Endothelial cell (in vitro differentiated cells): ENCODE data around the gene MYL10. TPM values are rescaled to one million over a fixed set of nuclear protein-coding genes. Genes with fewer than 3 reads are reported as not detected.

ENCODE experiments used
- DNase-seq: peaks from one replicate; pipeline ENCODE4 v3.0.0; 2021; ENCODE audit warnings: low spot score
- H3K27ac Mint-ChIP-seq: one replicate; pipeline ENCODE4 v1.8.0; 2021; ENCODE audit warnings: mixed read lengths, inconsistent platforms; ENCODE audit not compliant: unreplicated experiment
- H3K27me3 Mint-ChIP-seq: one replicate; pipeline ENCODE4 v1.8.0; 2021; ENCODE audit warnings: mild to moderate bottlenecking, moderate library complexity, mixed read lengths, inconsistent platforms; ENCODE audit not compliant: unreplicated experiment
- H3K36me3 Mint-ChIP-seq: one replicate; pipeline ENCODE4 v1.8.0; 2021; ENCODE audit warnings: mild to moderate bottlenecking, low read depth, mixed read lengths, inconsistent platforms; ENCODE audit not compliant: unreplicated experiment
- H3K4me1 Mint-ChIP-seq: one replicate; pipeline ENCODE4 v1.8.0; 2021; ENCODE audit warnings: mild to moderate bottlenecking, mixed read lengths, inconsistent platforms; ENCODE audit not compliant: unreplicated experiment
- H3K4me3 Mint-ChIP-seq: one replicate; pipeline ENCODE4 v1.8.0; 2021; ENCODE audit warnings: mild to moderate bottlenecking, mixed read lengths, inconsistent platforms; ENCODE audit not compliant: unreplicated experiment
- H3K9me3 Mint-ChIP-seq: one replicate; pipeline ENCODE4 v1.8.0; 2021; ENCODE audit warnings: mixed read lengths, inconsistent platforms; ENCODE audit not compliant: unreplicated experiment
- CTCF ChIP-seq: fragments of 200-600 bp; sonication (generic); IDR thresholded peaks from one replicate; pipeline ENCODE4 v1.5.0; 2021; ENCODE audit warnings: antibody characterized with exemption; ENCODE audit not compliant: unreplicated experiment
- total RNA-seq: library from RNA; stranded (reverse); fragmentation: NEBNext Ultra II Directional; extraction: Animal tissue kit (Norgen Biotek cat#: 25700); gene quantifications from one replicate; pipeline ENCODE4 v1.2.1, GENCODE V29; 2021; ENCODE audit not compliant: unreplicated experiment

Gene MYL10
- total RNA-seq, 1 donor from 2014 or later = not detected

- TF ChIP-seq CTCF = no peak
- Mint-ChIP-seq H3K9me3 (no peaks in the 10 kb centered on the region), H3K36me3 (no peaks in the 10 kb centered on the region), H3K27ac (no peak overlapping the region), H3K27me3 (peaks cover 1% of the 10 kb centered on the region), H3K4me3 (no peak overlapping the region), H3K4me1 (peaks cover 4% of the 10 kb centered on the region)
- no peak for DNase-seq
These were observed 53.4 kb downstream of the MYL10 start for GRCh38 chr7:101575721-101576120.

GRCh38 chr7:101575168-101575567, 53.9 kb downstream of the MYL10 start:
- Mint-ChIP-seq H3K27me3 (peaks cover 1% of the 10 kb centered on the region), H3K27ac (no peak overlapping the region), H3K4me3 (no peak overlapping the region), H3K9me3 (no peaks in the 10 kb centered on the region), H3K36me3 (no peaks in the 10 kb centered on the region), H3K4me1 (peaks cover 4% of the 10 kb centered on the region)
- no peak for TF ChIP-seq CTCF
- DNase-seq = no peak

- no peaks in the 10 kb centered on the region for H3K9me3 Mint-ChIP-seq
- no peaks in the 10 kb centered on the region for H3K4me1 Mint-ChIP-seq
- no peak overlapping the region for H3K4me3 Mint-ChIP-seq
- no peak overlapping the region for H3K27ac Mint-ChIP-seq
- TF ChIP-seq CTCF = no peak
- H3K36me3 Mint-ChIP-seq = no peaks in the 10 kb centered on the region
- DNase-seq = no peak
- no peaks in the 10 kb centered on the region for H3K27me3 Mint-ChIP-seq
These were observed 56.9 kb downstream of the MYL10 start for GRCh38 chr7:101572156-101572555.

- Mint-ChIP-seq H3K4me1 (peaks cover 11% of the 10 kb centered on the region), H3K4me3 (no peak overlapping the region), H3K9me3 (no peaks in the 10 kb centered on the region), H3K27ac (no peak overlapping the region), H3K27me3 (peaks cover 18% of the 10 kb centered on the region), H3K36me3 (peaks cover 3% of the 10 kb centered on the region)
- DNase-seq = no peak
- TF ChIP-seq CTCF = no peak
These were observed 61.9 kb downstream of the MYL10 start for GRCh38 chr7:101567230-101567629.

- Mint-ChIP-seq H3K27ac (no peak overlapping the region), H3K36me3 (peaks cover 3% of the 10 kb centered on the region), H3K4me1 (peaks cover 11% of the 10 kb centered on the region), H3K4me3 (no peak overlapping the region), H3K9me3 (no peaks in the 10 kb centered on the region), H3K27me3 (peaks cover 18% of the 10 kb centered on the region)
- TF ChIP-seq CTCF = no peak
- DNase-seq = no peak
These were observed 63.4 kb downstream of the MYL10 start for GRCh38 chr7:101565601-101566209.
